Caco-2 (cell line): ENCODE results near the gene FLOT1. TPM values are rescaled to one million over a fixed set of nuclear protein-coding genes. Genes with fewer than 3 reads are reported as not detected.

ENCODE experiments used
- BruUV-seq: library from RNA; stranded (reverse); fragments of 400-500 nt; replicated peaks from 2 replicates; lab custom pipeline; 2021; lab: Mats Ljungman, UMichigan
- CTCF ChIA-PET: fragments of 300-600 bp; sonication (Branson Sonifier 250); formaldehyde crosslinking; loops from one replicate; lab custom pipeline; 2022; ENCODE audit warnings: antibody characterized with exemption; lab: Charles Lee
- POLR2A ChIA-PET: fragments of 300-600 bp; sonication (Branson Sonifier 250); formaldehyde crosslinking; loops from one replicate; lab custom pipeline; 2022; ENCODE audit warnings: antibody characterized with exemption; lab: Charles Lee
- DNase-seq, 2 experiments: peaks; one replicate each; pipeline versions ENCODE4 v3.0.0 to v3.0.0-alpha.2; 2020 to 2022
- H3K27me3 ChIP-seq: replicated peaks from 2 replicates; pipeline ENCODE4 v1.6.0; 2011; ENCODE audit warnings: low read length; ENCODE audit not compliant: control insufficient read depth, insufficient read depth
- H3K36me3 ChIP-seq: 2 replicates; pipeline ENCODE4 v1.5.1; 2011; ENCODE audit warnings: low read length; ENCODE audit not compliant: control insufficient read depth, insufficient read depth
- H3K4me1 ChIP-seq: fragments of 250-450 bp; sonication (Bioruptor Pico); 2 replicates; pipeline ENCODE4 v1.5.1; 2020; ENCODE audit warnings: mild to moderate bottlenecking
- H3K4me3 ChIP-seq: 2 replicates; pipeline ENCODE4 v1.5.1; 2011; ENCODE audit warnings: low read depth, mild to moderate bottlenecking, control low read depth, low read length
- H3K9me3 ChIP-seq: fragments of 250-450 bp; sonication (Bioruptor Pico); 2 replicates; pipeline ENCODE4 v1.5.1; 2020; ENCODE audit warnings: mild to moderate bottlenecking, moderate library complexity
- H3K27ac Mint-ChIP-seq: one replicate; pipeline ENCODE4 v1.8.0; 2022; ENCODE audit warnings: mixed read lengths; ENCODE audit not compliant: unreplicated experiment
- H3K27me3 Mint-ChIP-seq: one replicate; pipeline ENCODE4 v1.8.0; 2022; ENCODE audit warnings: mixed read lengths; ENCODE audit not compliant: insufficient read depth, unreplicated experiment
- H3K36me3 Mint-ChIP-seq: one replicate; pipeline ENCODE4 v1.8.0; 2022; ENCODE audit warnings: mild to moderate bottlenecking, mixed read lengths; ENCODE audit not compliant: insufficient read depth, unreplicated experiment
- H3K4me1 Mint-ChIP-seq: one replicate; pipeline ENCODE4 v1.8.0; 2022; ENCODE audit warnings: low read depth, mixed read lengths; ENCODE audit not compliant: unreplicated experiment
- H3K4me3 Mint-ChIP-seq: one replicate; pipeline ENCODE4 v1.8.0; 2022; ENCODE audit warnings: mild to moderate bottlenecking, moderate library complexity, mixed read lengths; ENCODE audit not compliant: unreplicated experiment
- H3K9me3 Mint-ChIP-seq: one replicate; pipeline ENCODE4 v1.8.0; 2022; ENCODE audit warnings: mixed read lengths; ENCODE audit not compliant: unreplicated experiment
- intact Hi-C: fragments of 100-400 bp; cut with micrococcal nuclease; formaldehyde crosslinking; loops from one replicate; pipeline ENCODE4 v1.10.0; 2022; ENCODE audit not compliant: unreplicated experiment
- total RNA-seq: library from RNA; stranded (reverse); gene quantifications from 2 replicates; pipeline ENCODE4 v1.2.3, GENCODE V29; 2022
- TF ChIP-seq, protein P1 (sequence below), 2 experiments: fragments of 200-600 bp in 1 of 2; IDR thresholded peaks; 1 replicate in 1 of 2; 2 replicates in 1 of 2; pipeline versions ENCODE4 v1.5.1 to v1.8.0; 2011 to 2022; ENCODE audit warnings: antibody characterized with exemption in 1 of 2, control low read depth in 1 of 2, inconsistent platforms in 1 of 2, low read depth in 1 of 2, low read length in 1 of 2, mild to moderate bottlenecking in 1 of 2, moderate library complexity in 1 of 2; ENCODE audit not compliant: insufficient read depth in 1 of 2, severe bottlenecking in 1 of 2, unreplicated experiment in 1 of 2

The FLOT1 gene
- total RNA-seq, 1 experiment from 2014 or later, result 113 TPM

DNA sequence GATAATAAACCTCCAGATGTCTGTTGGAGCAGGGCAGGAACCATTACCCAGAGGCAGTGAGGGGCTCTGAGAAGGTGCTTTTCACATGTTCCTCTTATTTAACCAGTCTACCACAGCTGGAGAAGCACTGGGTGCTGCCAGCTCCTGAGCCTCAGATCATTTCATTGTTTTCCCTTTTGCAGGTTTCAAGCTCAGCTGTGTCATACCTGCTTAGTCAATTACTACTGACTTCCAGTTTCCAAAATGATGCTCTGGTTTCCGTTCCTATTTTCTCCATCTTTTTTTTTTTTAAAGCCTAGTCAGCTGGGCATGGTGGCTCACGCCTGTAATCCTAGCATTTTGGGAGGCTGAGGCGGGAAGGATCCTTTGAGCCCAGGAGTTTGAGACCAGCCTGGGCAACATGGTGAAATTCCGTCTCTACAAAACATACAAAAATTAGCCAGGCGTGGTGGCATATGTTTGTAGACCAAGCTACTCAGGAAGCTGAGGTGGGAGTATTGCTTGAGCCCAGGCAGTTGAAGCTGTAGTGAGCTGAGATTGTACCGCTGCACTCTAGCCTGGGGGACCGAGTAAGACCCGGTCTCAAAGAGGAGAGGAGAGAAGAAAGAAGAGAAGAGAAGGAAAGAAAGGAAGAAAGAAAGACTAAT lies 6.7 kb downstream of the FLOT1 start:
- CTCF ChIA-PET, result no interaction called here
- Histone ChIP-seq H3K9me3 (no peaks in the 10 kb centered on the region), H3K36me3 (peaks cover 6% of the 10 kb centered on the region), H3K4me1 (no peaks in the 10 kb centered on the region), H3K4me3 (no peak overlapping the region), H3K27me3 (no peaks in the 10 kb centered on the region)
- H3K4me3 Mint-ChIP-seq, result no peak overlapping the region
- peaks cover 12% of the 10 kb centered on the region for H3K4me1 Mint-ChIP-seq
- intact Hi-C loops, result no loop called here
- TF ChIP-seq, protein P1, sequence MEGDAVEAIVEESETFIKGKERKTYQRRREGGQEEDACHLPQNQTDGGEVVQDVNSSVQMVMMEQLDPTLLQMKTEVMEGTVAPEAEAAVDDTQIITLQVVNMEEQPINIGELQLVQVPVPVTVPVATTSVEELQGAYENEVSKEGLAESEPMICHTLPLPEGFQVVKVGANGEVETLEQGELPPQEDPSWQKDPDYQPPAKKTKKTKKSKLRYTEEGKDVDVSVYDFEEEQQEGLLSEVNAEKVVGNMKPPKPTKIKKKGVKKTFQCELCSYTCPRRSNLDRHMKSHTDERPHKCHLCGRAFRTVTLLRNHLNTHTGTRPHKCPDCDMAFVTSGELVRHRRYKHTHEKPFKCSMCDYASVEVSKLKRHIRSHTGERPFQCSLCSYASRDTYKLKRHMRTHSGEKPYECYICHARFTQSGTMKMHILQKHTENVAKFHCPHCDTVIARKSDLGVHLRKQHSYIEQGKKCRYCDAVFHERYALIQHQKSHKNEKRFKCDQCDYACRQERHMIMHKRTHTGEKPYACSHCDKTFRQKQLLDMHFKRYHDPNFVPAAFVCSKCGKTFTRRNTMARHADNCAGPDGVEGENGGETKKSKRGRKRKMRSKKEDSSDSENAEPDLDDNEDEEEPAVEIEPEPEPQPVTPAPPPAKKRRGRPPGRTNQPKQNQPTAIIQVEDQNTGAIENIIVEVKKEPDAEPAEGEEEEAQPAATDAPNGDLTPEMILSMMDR (IDR thresholded peaks at IDR 0.05; ENCODE audit: insufficient read depth in 1 of 2, low read depth in 1 of 2, low read length in 1 of 2, severe bottlenecking in 1 of 2, unreplicated experiment in 1 of 2), result no peak
- DNase-seq, result no peak
- H3K27me3 Mint-ChIP-seq, result no peaks in the 10 kb centered on the region
- H3K9me3 Mint-ChIP-seq, result no peaks in the 10 kb centered on the region
- H3K27ac Mint-ChIP-seq, result no peak overlapping the region
- POLR2A ChIA-PET, result interaction anchor here (0.7 kb wide), 1 partner anchor 7 kb away, joined by 6 read pairs; no protein-coding TSS in a partner anchor
- H3K36me3 Mint-ChIP-seq, result peaks cover 87% of the 10 kb centered on the region
- no TSS peak for BruUV-seq

DNA sequence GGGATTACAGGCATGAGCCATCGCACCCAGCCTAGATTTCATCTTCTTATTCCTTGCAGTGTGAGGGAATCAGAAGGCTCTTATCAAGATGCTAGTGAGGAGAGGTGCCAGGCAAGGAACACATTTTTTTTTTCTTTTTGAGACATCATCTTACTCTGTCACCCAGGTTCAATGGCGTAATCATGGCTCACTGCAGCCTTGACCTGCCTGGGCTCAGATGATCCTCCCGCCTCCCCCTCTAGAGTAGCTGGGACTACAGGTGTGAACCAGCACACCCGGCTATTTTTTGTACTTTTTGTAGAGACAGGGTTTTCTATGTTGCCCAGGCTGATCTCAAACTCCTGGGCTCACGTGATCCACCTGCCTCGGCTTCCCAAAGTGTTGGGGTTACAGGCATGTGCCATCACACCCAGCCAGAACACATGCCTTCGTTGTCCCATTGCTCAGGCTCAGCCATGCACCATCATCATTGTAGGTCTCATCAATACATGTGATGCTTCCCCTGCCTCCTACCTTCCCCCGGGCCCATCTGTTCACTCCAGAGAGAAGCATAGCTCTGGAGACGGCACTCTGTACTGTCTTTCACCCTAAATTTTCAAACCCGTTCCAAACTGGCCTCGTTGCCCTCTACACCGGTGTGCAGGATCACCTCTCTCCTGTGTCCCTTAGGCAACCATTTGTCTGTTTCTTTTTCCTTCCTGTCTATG lies 10.1 kb downstream of the FLOT1 start:
- CTCF ChIA-PET, result no interaction called here
- TF ChIP-seq, protein P1 (IDR thresholded peaks at IDR 0.05; ENCODE audit: insufficient read depth in 1 of 2, low read depth in 1 of 2, low read length in 1 of 2, severe bottlenecking in 1 of 2, unreplicated experiment in 1 of 2), result no peak
- no TSS peak for BruUV-seq
- Mint-ChIP-seq H3K4me1 (peaks cover 8% of the 10 kb centered on the region), H3K36me3 (peaks cover 79% of the 10 kb centered on the region), H3K9me3 (no peaks in the 10 kb centered on the region), H3K27ac (no peak overlapping the region), H3K4me3 (no peak overlapping the region), H3K27me3 (no peaks in the 10 kb centered on the region)
- POLR2A ChIA-PET, result no interaction called here
- Histone ChIP-seq H3K9me3 (no peaks in the 10 kb centered on the region), H3K4me1 (no peaks in the 10 kb centered on the region), H3K27me3 (no peaks in the 10 kb centered on the region), H3K4me3 (no peak overlapping the region), H3K36me3 (peaks cover 3% of the 10 kb centered on the region; the same call in 1 of the 2 replicates)
- no peak for DNase-seq
- intact Hi-C loops, result no loop called here

DNA sequence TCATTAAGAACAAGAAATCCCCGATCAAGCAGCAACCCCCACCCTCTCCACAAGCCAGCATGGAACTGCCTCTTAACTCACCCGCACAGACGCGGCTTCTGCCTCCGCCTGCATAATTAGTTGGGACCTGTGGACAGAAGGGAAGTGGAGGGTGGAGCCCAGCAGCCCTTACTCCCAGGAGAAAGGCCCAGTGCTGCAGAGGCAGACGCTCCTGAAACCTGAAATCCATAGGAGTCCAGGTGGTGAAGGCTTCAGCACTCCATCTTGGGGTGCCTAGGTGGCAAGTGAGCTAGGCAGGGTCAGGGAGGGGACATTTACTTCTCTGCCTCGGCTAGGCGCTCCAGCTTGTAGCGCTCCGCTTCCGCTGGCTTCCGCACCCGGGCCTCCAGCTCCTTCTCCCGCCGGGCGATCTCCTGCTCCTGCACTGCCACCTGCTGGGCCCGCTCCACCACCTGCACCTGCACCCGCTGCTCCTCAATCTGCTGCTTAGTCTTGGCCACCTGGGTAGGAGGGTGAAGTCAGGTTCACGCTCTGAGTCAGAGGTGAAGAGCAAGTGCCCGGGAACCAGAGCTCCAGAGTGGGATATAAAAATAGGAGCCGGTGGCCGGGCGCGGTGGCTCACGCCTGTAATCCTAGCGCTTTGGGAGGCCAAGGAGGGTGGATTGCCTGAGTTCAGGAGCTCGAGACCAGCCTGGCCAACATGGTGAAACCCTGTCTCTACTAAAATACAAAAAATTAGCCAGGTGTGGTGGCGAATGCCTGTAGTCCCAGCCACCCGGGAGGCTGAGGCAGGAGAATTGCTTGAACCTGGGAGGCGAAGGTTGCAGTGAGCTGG lies 11.7 kb downstream of the FLOT1 start:
- DNase-seq, result peak; percentile 65 to 74
- H3K9me3 ChIP-seq, result no peaks in the 10 kb centered on the region
- intact Hi-C loops, result no loop called here
- Mint-ChIP-seq H3K27me3 (no peaks in the 10 kb centered on the region), H3K27ac (no peak overlapping the region), H3K4me3 (no peak overlapping the region), H3K4me1 (no peaks in the 10 kb centered on the region), H3K36me3 (peaks cover 82% of the 10 kb centered on the region), H3K9me3 (no peaks in the 10 kb centered on the region)
- H3K4me1 ChIP-seq, result no peaks in the 10 kb centered on the region
- ChIA-PET POLR2A (interaction anchor here (0.5 to 0.6 kb wide), 3 partner anchors 10 to 79 kb away, joined by 3 to 4 read pairs (median 3); no protein-coding TSS in a partner anchor), CTCF (interaction anchor here (0.6 to 1.5 kb wide), 11 partner anchors 11 to 357 kb away, joined by 3 to 21 read pairs (median 4); partner anchors contain the start of genes DHX16 and FLOT1)
- TF ChIP-seq, protein P1 (IDR thresholded peaks at IDR 0.05; ENCODE audit: insufficient read depth in 1 of 2, low read depth in 1 of 2, low read length in 1 of 2, severe bottlenecking in 1 of 2, unreplicated experiment in 1 of 2), result peak; percentile 61 to 62
- no peaks in the 10 kb centered on the region for H3K27me3 ChIP-seq
- H3K36me3 ChIP-seq, result peaks cover 3% of the 10 kb centered on the region; the same call in 1 of the 2 replicates
- BruUV-seq, result no TSS peak
- H3K4me3 ChIP-seq, result no peak overlapping the region
